CD4-positive, alpha-beta memory T cell (primary cell): ENCODE results near the gene SCN11A. TPM values are rescaled to one million over a fixed set of nuclear protein-coding genes. Genes with fewer than 3 reads are reported as not detected.

Experiments
- CTCF ChIA-PET: fragments of 350-600 bp; sonication (Branson Sonifier 250); formaldehyde crosslinking; loops from one replicate; lab custom pipeline; 2021; ENCODE audit warnings: inconsistent platforms; ENCODE audit not compliant: partially characterized antibody; lab: Charles Lee
- POLR2A ChIA-PET: fragments of 350-600 bp; sonication (Branson Sonifier 250); formaldehyde crosslinking; loops from one replicate; lab custom pipeline; 2021; ENCODE audit not compliant: partially characterized antibody; lab: Charles Lee
- DNase-seq, 5 donors: peaks; one replicate each; pipeline versions ENCODE4 v3.0.0 to v3.0.0-alpha.2; 2020 to 2022; ENCODE audit warnings: mixed read lengths in 1 of 5
- H3K27ac ChIP-seq: one replicate; pipeline ENCODE4 v1.7.0; 2013; ENCODE audit warnings: low read depth, low read length
- H3K27me3 ChIP-seq: 2 replicates; pipeline ENCODE4 v1.7.0; 2013; ENCODE audit warnings: mild to moderate bottlenecking, low read length, moderate library complexity; ENCODE audit not compliant: insufficient read depth
- H3K36me3 ChIP-seq: 2 replicates; pipeline ENCODE4 v1.7.0; 2013; ENCODE audit warnings: mild to moderate bottlenecking, low read length, moderate library complexity; ENCODE audit not compliant: insufficient read depth
- H3K4me1 ChIP-seq: 2 replicates; pipeline ENCODE4 v1.7.0; 2013; ENCODE audit warnings: mild to moderate bottlenecking, low read length, moderate library complexity; ENCODE audit not compliant: insufficient read depth
- H3K4me3 ChIP-seq, 2 donors: one replicate each; pipeline ENCODE4 v1.7.0; 2013; ENCODE audit warnings: low read length in 2 of 2, mild to moderate bottlenecking in 1 of 2
- H3K9me3 ChIP-seq, 2 donors: one replicate each; pipeline ENCODE4 v1.7.0; 2013; ENCODE audit warnings: low read length in 2 of 2, control low read depth in 1 of 2; ENCODE audit not compliant: control insufficient read depth in 1 of 2
- H3K27ac Mint-ChIP-seq, 7 donors: one replicate each; pipeline ENCODE4 v1.8.0; 2020 to 2021; ENCODE audit warnings: mixed read lengths in 7 of 7, mild to moderate bottlenecking in 6 of 7, inconsistent platforms in 3 of 7, moderate library complexity in 3 of 7
- H3K27me3 Mint-ChIP-seq, 2 donors: one replicate each; pipeline ENCODE4 v1.8.0; 2020 to 2021; ENCODE audit warnings: mixed read lengths in 2 of 2
- H3K36me3 Mint-ChIP-seq, 2 donors: one replicate each; pipeline ENCODE4 v1.8.0; 2020 to 2021; ENCODE audit warnings: mixed read lengths in 2 of 2, inconsistent platforms in 1 of 2, mild to moderate bottlenecking in 1 of 2
- H3K4me1 Mint-ChIP-seq, 4 donors: one replicate each; pipeline ENCODE4 v1.8.0; 2020 to 2021; ENCODE audit warnings: mixed read lengths in 4 of 4, mild to moderate bottlenecking in 1 of 4
- H3K4me3 Mint-ChIP-seq, 8 donors: one replicate each; pipeline ENCODE4 v1.8.0; 2020 to 2021; ENCODE audit warnings: mixed read lengths in 8 of 8, mild to moderate bottlenecking in 7 of 8, moderate library complexity in 6 of 8, inconsistent platforms in 3 of 8
- H3K9me3 Mint-ChIP-seq, 8 donors: one replicate each; pipeline ENCODE4 v1.8.0; 2020 to 2021; ENCODE audit warnings: mixed read lengths in 8 of 8, mild to moderate bottlenecking in 5 of 8, inconsistent platforms in 3 of 8, moderate library complexity in 1 of 8
- intact Hi-C: fragments of 100-400 bp; cut with micrococcal nuclease; formaldehyde crosslinking; loops from one replicate; pipeline ENCODE4 v1.15.1; 2023
- polyA plus RNA-seq, 2 donors: library from polyadenylated mRNA; unstranded; fragments of 300-500 nt; fragmentation: Illumina TruSeq; gene quantifications; one replicate each; pipeline ENCODE4 v1.2.3, GENCODE V29; 2021
- total RNA-seq, 2 experiments: library from RNA; stranded (reverse); gene quantifications; one replicate each; pipeline ENCODE4 v1.2.3, GENCODE V29; 2021

Gene SCN11A
- total and polyA plus RNA-seq, 4 experiments from 2014 or later, result 0.08 to 0.15 TPM; not detected in 2

GRCh38 chr3:39013289-39013688, 38.5 kb downstream of the SCN11A start:
- POLR2A ChIA-PET, result no interaction called here
- CTCF ChIA-PET, result interaction anchor here (2.5 kb wide), 1 partner anchor 11 kb away, joined by 10 read pairs; no protein-coding TSS in a partner anchor

GRCh38 chr3:39011191-39011736, 40.5 kb downstream of the SCN11A start:
- Mint-ChIP-seq H3K36me3 (no peaks in the 10 kb centered on the region), H3K4me1 (no peaks in the 10 kb centered on the region), H3K27ac (no peak overlapping the region), H3K4me3 (no peak overlapping the region), H3K9me3 (peaks cover 0 to 5% (median 0%) of the 10 kb centered on the region in 8 donors), H3K27me3 (peaks cover 6 to 20% of the 10 kb centered on the region in 2 donors)
- no peak overlapping the region for H3K27ac ChIP-seq
- ChIA-PET POLR2A (no interaction called here), CTCF (interaction anchor here (1.1 to 2.5 kb wide), 2 partner anchors 9 to 11 kb away, joined by 3 to 10 read pairs; no protein-coding TSS in a partner anchor)
- no peaks in the 10 kb centered on the region for H3K27me3 ChIP-seq
- intact Hi-C loops, result no loop called here
- H3K9me3 ChIP-seq, result no peaks in the 10 kb centered on the region
- H3K4me3 ChIP-seq, result no peak overlapping the region
- DNase-seq, result no peak
- no peaks in the 10 kb centered on the region for H3K4me1 ChIP-seq
- no peaks in the 10 kb centered on the region for H3K36me3 ChIP-seq

More at GRCh38 chr3:39013289-39013688, 38.5 kb downstream of the SCN11A start:
- H3K4me3 ChIP-seq, result no peak overlapping the region
- no peak overlapping the region for H3K27ac Mint-ChIP-seq
- no peaks in the 10 kb centered on the region for H3K36me3 ChIP-seq
- H3K4me1 ChIP-seq, result no peaks in the 10 kb centered on the region
- H3K9me3 Mint-ChIP-seq, result peaks cover 0 to 5% (median 0%) of the 10 kb centered on the region in 8 donors
- H3K27me3 ChIP-seq, result no peaks in the 10 kb centered on the region
- no peaks in the 10 kb centered on the region for H3K36me3 Mint-ChIP-seq
- no peaks in the 10 kb centered on the region for H3K4me1 Mint-ChIP-seq
- no peaks in the 10 kb centered on the region for H3K9me3 ChIP-seq
- H3K27me3 Mint-ChIP-seq, result peaks cover 13 to 24% of the 10 kb centered on the region in 2 donors
- no peak overlapping the region for H3K27ac ChIP-seq
- no peak overlapping the region for H3K4me3 Mint-ChIP-seq
- intact Hi-C loops, result no loop called here
- no peak for DNase-seq

GRCh38 chr3:39005295-39005694, 46.4 kb downstream of the SCN11A start:
- no peaks in the 10 kb centered on the region for H3K4me1 Mint-ChIP-seq
- H3K27ac Mint-ChIP-seq, result no peak overlapping the region
- H3K4me1 ChIP-seq, result no peaks in the 10 kb centered on the region
- intact Hi-C loops, result no loop called here
- H3K36me3 ChIP-seq, result no peaks in the 10 kb centered on the region
- ChIA-PET POLR2A (no interaction called here), CTCF (no interaction called here)
- no peaks in the 10 kb centered on the region for H3K9me3 ChIP-seq
- H3K4me3 ChIP-seq, result no peak overlapping the region
- no peak overlapping the region for H3K4me3 Mint-ChIP-seq
- H3K27ac ChIP-seq, result no peak overlapping the region
- H3K9me3 Mint-ChIP-seq, result peaks cover 0 to 5% (median 0%) of the 10 kb centered on the region in 8 donors
- H3K27me3 Mint-ChIP-seq, result peaks cover 11% of the 10 kb centered on the region in 2 donors
- no peaks in the 10 kb centered on the region for H3K36me3 Mint-ChIP-seq
- DNase-seq, result no peak
- no peaks in the 10 kb centered on the region for H3K27me3 ChIP-seq

Other genes with a start within 250 kb of the SCN11A start
- not detected for gene SCN10A, start 235.7 kb downstream of the SCN11A start, total RNA-seq
- not detected for gene SCN10A, start 235.7 kb downstream of the SCN11A start, polyA plus RNA-seq
- gene WDR48, start 72 bp upstream of the SCN11A start, total RNA-seq, result 10 to 100 TPM; 59.4 to 69.8 TPM
- gene WDR48, start 72 bp upstream of the SCN11A start, polyA plus RNA-seq, result 10 to 100 TPM; 32.6 to 48.1 TPM
- gene GORASP1, start 55.7 kb upstream of the SCN11A start, total RNA-seq, result 10 to 100 TPM; 57.1 to 58.4 TPM
- 10 to 100 TPM; 21.5 to 22.1 TPM for gene GORASP1, start 55.7 kb upstream of the SCN11A start, polyA plus RNA-seq
- gene TTC21A, start 55.7 kb upstream of the SCN11A start, total RNA-seq, result 1 to 10 TPM; 3.0 to 3.9 TPM
- 1 to 10 TPM in 1 of 2 donors, not detected in 1; 1.1 TPM for gene TTC21A, start 55.7 kb upstream of the SCN11A start, polyA plus RNA-seq
- 10 to 100 TPM; 14.9 to 15.3 TPM for gene CSRNP1, start 101.6 kb upstream of the SCN11A start, total RNA-seq
- gene CSRNP1, start 101.6 kb upstream of the SCN11A start, polyA plus RNA-seq, result 10 to 100 TPM; 22.5 to 89.7 TPM
- gene XIRP1, start 140.7 kb upstream of the SCN11A start, total RNA-seq, result not detected
- under 1 TPM in 1 of 2 donors, not detected in 1; 0.03 TPM for gene XIRP1, start 140.7 kb upstream of the SCN11A start, polyA plus RNA-seq
- under 1 TPM; 0.29 to 0.33 TPM for gene CX3CR1, start 228.1 kb upstream of the SCN11A start, total RNA-seq
- gene CX3CR1, start 228.1 kb upstream of the SCN11A start, polyA plus RNA-seq, result 1 to 10 TPM; 1.6 to 3.7 TPM